Mucosa of descending colon (tissue), 3 donors: Measurements from ENCODE around the gene ACBD6. TPM values are rescaled to one million over a fixed set of nuclear protein-coding genes. Genes with fewer than 3 reads are reported as not detected.

Source experiments
- ATAC-seq: fragments of 200-7000 bp; cut with Tn5 transposase; one replicate; pipeline ENCODE4 v1.9.1; 2020; ENCODE audit warnings: mild to moderate bottlenecking, moderate library complexity
- DNase-seq, 3 donors: peaks; one replicate each; pipeline ENCODE4 v3.0.0-alpha.2; 2020
- H3K36me3 ChIP-seq: fragments of 200-600 bp; one replicate; pipeline ENCODE4 v1.8.0; 2021; ENCODE audit warnings: low read depth, mild to moderate bottlenecking
- H3K4me1 ChIP-seq: fragments of 200-600 bp; one replicate; pipeline ENCODE4 v1.8.0; 2021; ENCODE audit warnings: low read depth, mild to moderate bottlenecking
- H3K4me3 ChIP-seq: fragments of 200-600 bp; one replicate; pipeline ENCODE4 v1.8.0; 2021; ENCODE audit warnings: mild to moderate bottlenecking
- H3K9me3 ChIP-seq: fragments of 200-600 bp; one replicate; pipeline ENCODE4 v1.8.0; 2021; ENCODE audit warnings: mild to moderate bottlenecking
- intact Hi-C, 2 donors: fragments of 100-400 bp; cut with DNase I in 1 of 2; cut with micrococcal nuclease in 1 of 2; formaldehyde crosslinking; loops; one replicate each; pipeline versions ENCODE4 v1.11.0 to v1.11.1; 2022; cut with DNase I, micrococcal nuclease
- total RNA-seq, 3 donors: library from RNA; stranded (reverse); fragmentation: NEBNext Ultra II Directional in 2 of 3; extraction: Animal tissue kit (Norgen Biotek cat#: 25700) in 2 of 3; gene quantifications; one replicate each; pipeline versions ENCODE4 v1.2.1 to v1.2.4, GENCODE V29; 2021 to 2023
- TF ChIP-seq, protein P1 (sequence below): fragments of 200-600 bp; IDR thresholded peaks from one replicate; pipeline ENCODE4 v1.8.0; 2022; ENCODE audit warnings: antibody characterized with exemption, mild to moderate bottlenecking
- donor health status: DM: no; HTN: no; CAD: no; lungs with moderate emphysema.
- donor health status: DM: no; HTN: no; CAD: no.
- donor health status: DM: no; HTN: yes; CAD: no.

Gene ACBD6
- total RNA-seq, 3 donors from 2014 or later: 23.3 to 32.8 (median 25.0) TPM

DNA sequence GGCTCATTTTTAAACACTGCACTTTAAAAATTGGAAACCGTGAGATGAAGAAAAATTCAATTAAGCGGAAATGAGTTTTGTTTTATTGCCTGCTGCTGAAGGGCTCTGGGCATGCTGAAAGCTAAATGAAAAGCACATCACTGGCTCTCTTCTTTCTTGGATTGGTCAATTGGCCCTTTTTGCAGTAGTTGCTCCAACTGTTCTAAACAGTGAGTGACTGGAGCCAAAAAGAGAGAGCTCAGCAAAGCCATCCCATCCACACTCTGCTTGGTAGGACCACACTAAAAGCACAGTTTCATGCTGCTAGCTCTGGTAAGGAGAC is 224.2 kb downstream of the ACBD6 start:
- no peaks in the 10 kb centered on the region for H3K36me3 ChIP-seq
- intact Hi-C loops: no loop called here
- DNase-seq (no peak), ATAC-seq (no peak)
- no peaks in the 10 kb centered on the region for H3K4me1 ChIP-seq
- no peaks in the 10 kb centered on the region for H3K9me3 ChIP-seq
- no peak overlapping the region for H3K4me3 ChIP-seq
- TF ChIP-seq, protein P1, sequence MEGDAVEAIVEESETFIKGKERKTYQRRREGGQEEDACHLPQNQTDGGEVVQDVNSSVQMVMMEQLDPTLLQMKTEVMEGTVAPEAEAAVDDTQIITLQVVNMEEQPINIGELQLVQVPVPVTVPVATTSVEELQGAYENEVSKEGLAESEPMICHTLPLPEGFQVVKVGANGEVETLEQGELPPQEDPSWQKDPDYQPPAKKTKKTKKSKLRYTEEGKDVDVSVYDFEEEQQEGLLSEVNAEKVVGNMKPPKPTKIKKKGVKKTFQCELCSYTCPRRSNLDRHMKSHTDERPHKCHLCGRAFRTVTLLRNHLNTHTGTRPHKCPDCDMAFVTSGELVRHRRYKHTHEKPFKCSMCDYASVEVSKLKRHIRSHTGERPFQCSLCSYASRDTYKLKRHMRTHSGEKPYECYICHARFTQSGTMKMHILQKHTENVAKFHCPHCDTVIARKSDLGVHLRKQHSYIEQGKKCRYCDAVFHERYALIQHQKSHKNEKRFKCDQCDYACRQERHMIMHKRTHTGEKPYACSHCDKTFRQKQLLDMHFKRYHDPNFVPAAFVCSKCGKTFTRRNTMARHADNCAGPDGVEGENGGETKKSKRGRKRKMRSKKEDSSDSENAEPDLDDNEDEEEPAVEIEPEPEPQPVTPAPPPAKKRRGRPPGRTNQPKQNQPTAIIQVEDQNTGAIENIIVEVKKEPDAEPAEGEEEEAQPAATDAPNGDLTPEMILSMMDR: no peak

DNA sequence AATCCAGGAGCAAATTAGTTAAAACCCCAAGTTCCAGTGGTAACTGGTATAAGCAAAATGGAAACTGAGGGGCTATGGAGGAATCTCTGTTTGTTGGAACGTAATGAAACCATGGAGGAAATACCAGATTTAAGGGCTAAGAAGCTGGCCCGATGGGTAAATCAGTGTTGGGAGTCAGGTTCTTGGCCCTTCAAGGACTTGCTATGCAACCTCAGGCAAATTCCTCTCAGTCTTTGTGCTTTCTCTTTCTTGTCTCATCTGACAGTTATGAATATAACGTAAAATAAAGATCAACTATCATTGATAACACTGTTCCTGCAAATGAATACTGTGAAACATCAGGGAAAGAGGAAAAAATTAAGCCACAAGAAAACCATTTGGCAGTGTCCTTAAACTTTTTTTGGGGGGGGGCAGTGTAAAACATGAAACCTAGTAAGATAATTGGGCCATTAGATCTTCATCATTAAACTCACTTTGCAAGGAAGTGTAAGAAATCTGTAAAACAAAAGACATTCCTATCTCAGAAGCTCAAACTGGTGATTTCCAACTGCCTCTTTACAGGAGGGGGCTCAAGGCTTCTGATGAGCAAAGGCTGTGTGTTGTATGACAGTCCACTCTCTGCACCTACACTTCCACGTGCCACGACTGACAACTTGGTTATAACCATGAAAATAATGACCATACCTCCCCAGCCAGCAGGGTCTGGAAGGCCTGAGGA is 224.7 kb downstream of the ACBD6 start:
- DNase-seq (no peak), ATAC-seq (no peak)
- Histone ChIP-seq H3K4me3 (no peak overlapping the region), H3K36me3 (no peaks in the 10 kb centered on the region), H3K4me1 (no peaks in the 10 kb centered on the region), H3K9me3 (no peaks in the 10 kb centered on the region)
- intact Hi-C loops: no loop called here
- TF ChIP-seq, protein P1: no peak

DNA sequence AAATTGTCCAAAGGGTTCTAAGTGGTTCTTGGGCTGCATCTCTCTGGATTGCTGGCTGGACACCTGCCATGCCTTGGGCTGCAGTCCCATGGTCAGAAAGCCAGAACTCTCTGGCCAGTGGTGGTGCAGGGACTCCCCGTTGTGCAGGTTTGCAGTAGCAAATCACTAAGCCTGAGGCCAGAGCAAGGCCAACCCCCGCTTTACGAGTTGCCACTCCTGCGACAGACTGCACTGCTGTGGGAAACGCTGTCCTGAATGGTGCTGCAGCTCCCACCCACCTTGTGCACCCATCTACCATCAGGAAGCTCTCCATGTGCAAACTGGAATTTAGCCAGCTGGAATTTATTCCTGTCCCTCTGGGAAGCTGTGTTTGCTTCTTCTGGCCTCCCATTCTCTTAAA is 226.7 kb downstream of the ACBD6 start:
- Histone ChIP-seq H3K36me3 (no peaks in the 10 kb centered on the region), H3K4me3 (no peak overlapping the region), H3K4me1 (peaks cover 13% of the 10 kb centered on the region), H3K9me3 (no peaks in the 10 kb centered on the region)
- peak in 1 of 3 donors; percentile 1 for DNase-seq
- TF ChIP-seq, protein P1: no peak
- no peak for ATAC-seq
- intact Hi-C loops: no loop called here

DNA sequence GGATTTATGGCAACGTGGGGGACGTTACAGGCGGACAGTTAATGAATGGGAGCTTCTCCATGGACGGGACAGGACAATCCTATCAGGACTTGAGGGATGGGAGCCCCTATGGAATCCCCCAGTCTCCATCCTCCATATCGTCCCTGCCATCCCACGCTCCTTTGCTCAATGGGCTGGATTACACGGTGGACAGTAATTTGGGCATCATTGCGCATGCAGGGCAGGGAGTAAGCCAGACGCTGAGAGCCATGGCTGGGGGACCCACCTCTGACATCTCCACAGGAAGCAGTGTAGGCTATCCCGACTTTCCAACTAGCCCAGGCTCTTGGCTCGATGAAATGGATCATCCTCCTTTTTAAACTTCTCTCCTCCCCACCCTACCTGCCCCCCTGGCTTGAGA is 228.2 kb downstream of the ACBD6 start:
- no peak overlapping the region for H3K4me3 ChIP-seq
- TF ChIP-seq, protein P1: no peak
- H3K36me3 ChIP-seq: no peaks in the 10 kb centered on the region
- ATAC-seq (no peak), DNase-seq (no peak)
- intact Hi-C loops: no loop called here
- H3K9me3 ChIP-seq: no peaks in the 10 kb centered on the region
- peaks cover 15% of the 10 kb centered on the region for H3K4me1 ChIP-seq

DNA sequence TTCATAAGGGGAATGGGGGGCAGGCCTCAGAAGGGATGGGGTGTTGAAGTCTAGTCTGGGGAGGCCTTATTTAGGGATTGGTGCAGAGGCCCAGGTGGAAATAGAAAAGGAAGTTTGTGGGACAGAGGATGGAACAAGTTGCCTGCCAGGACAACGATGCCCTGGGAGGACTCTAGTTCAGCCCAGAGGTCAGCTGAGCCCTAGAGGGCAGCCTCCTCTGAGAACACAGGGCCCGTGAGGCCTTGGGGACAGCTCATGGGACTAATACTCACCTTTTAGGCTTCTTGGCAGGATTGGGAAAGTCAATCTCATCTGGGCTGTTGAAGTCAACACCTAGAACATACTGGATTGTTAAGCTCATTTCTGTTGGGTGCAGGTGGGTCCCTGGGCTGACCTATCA is 229.3 kb downstream of the ACBD6 start:
- TF ChIP-seq, protein P1: no peak
- DNase-seq (no peak), ATAC-seq (no peak)
- H3K9me3 ChIP-seq: no peaks in the 10 kb centered on the region
- no peaks in the 10 kb centered on the region for H3K36me3 ChIP-seq
- no peak overlapping the region for H3K4me3 ChIP-seq
- intact Hi-C loops: no loop called here
- H3K4me1 ChIP-seq: peaks cover 15% of the 10 kb centered on the region

DNA sequence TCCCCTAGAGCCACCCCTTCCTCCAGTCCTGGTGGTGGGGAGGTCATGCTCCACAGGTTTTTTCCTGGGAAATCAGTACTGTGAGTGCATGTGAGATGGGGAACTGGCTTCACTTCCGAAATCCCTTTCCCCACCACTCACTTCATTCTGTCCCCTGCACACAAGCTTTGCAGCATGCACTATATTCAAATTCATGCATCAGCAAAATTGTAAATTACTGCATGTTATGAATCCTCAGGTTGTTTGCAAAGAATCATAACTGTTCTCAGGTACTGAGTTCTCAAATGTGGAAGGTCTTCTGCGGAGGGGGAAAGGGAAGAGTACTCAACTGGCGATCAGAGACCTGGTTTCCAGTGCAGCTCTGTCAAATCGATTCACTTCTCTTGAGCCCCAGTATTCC is 230.0 kb downstream of the ACBD6 start:
- Histone ChIP-seq H3K9me3 (no peaks in the 10 kb centered on the region), H3K4me1 (peaks cover 15% of the 10 kb centered on the region), H3K36me3 (no peaks in the 10 kb centered on the region), H3K4me3 (no peak overlapping the region)
- intact Hi-C loops: no loop called here
- TF ChIP-seq, protein P1: no peak
- DNase-seq (no peak), ATAC-seq (no peak)
